IPS-18c (cell line): ENCODE data around the gene SSPN.

Experiments used
- H3K4me3 ChIP-seq: 2 replicates; pipeline ENCODE4 v1.7.0; 2013; ENCODE audit warnings: low read depth, mild to moderate bottlenecking, low read length, moderate library complexity; ENCODE audit not compliant: insufficient read depth
- H3K9me3 ChIP-seq: one replicate; pipeline ENCODE4 v1.6.1; 2013; ENCODE audit warnings: mild to moderate bottlenecking, low read length, moderate library complexity; ENCODE audit not compliant: control insufficient read depth, insufficient read depth

SSPN gene

DNA sequence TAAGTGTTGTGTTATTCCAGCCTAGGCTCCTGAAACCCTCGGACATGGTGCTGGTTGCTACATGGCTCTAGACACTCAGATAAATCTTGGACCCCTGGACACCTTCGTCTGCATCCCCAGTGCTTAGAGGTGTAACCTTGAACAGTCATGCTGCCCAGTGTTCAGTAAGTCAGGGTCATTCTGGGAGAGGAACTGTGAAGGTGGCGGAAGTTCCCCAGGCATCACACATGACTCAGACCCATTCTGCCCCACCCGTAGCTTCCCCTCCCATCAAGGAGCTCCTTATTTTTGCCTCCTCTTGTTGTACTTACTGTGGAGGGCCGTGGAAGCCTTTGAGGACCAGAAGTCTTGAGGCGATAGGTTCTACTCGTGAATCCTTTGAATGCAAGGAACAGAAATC, 18.1 kb upstream of the SSPN start:
- no peak overlapping the region for H3K4me3 ChIP-seq
- H3K9me3 ChIP-seq = no peaks in the 10 kb centered on the region

DNA sequence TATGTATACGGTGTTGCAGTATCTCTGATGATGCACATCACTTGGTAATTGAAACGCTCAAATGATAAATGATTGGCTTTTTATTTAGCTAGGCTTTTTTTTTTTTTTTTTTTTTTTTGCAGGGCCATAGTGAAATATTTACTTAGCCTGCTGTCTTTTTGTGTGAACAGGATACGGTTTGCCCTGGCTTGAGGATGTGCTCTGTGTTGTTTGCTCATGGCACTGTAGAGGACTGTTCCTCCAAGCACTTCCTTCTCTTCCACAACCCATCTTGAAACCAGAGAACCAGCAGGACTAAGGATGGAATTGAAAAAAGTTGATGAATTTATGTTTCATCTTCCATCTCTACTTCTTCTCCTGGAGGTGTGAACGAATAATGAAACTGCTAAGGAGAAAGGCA, 15.5 kb upstream of the SSPN start:
- no peak overlapping the region for H3K4me3 ChIP-seq

DNA sequence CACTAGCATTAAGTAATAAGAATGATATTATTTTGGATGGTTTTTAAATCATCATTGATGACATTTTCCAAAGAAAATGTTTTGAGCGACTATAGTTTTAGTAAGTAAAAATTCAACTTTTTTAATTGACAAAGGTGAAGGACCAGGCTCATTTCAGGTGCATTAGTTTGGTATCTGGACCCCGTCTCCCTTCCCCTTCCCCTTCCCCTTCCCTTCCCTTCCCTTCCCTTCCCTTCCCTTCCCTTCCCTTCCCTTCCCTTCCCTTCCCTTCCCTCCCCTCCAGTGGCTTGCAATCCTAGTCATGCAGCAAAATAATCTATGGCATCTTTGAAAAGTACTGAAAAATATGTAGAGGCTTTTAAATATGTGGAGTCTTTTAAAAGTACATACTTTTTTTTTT, 13.0 kb upstream of the SSPN start:
- H3K4me3 ChIP-seq = no peak overlapping the region
- no peaks in the 10 kb centered on the region for H3K9me3 ChIP-seq

More for the DNA sequence above, 15.5 kb upstream of the SSPN start:
- H3K9me3 ChIP-seq = no peaks in the 10 kb centered on the region

DNA sequence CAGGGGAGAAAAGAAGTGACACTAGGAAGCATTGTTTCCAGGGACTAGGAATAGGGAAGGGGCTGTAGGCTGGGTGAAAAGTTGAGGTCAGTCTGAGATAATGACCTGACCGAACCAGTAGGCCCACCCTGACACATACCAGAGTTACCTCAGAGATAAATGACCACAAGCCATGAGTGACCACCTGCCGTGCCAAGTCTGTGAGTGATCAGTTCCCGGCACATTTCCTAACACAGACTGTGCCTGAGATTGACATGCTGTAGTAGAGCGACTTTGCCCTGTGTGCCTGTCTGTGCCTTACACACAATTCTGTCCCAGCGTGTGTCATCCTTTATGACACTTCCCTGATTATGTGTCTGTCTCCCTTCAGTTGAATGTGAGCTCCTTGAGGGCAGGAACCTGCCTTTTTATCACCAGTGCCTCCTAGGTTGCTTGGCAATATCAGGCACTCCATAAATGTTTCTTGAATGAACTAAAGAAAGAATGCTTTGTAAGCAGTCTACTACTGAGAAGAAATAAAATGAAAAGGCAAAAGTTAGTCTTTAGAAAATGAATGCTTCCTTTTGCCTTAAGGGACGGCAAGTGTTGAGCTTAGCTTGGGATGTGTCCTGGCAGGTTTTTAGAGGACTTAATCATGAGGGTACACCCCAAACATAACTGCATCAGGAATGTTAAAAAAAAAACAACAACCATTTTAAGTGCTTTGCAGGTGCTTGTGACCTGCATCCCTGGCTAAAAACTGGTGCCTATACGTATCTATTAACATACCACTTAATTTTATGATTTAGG, 9.6 kb upstream of the SSPN start:
- H3K4me3 ChIP-seq = no peak overlapping the region

DNA sequence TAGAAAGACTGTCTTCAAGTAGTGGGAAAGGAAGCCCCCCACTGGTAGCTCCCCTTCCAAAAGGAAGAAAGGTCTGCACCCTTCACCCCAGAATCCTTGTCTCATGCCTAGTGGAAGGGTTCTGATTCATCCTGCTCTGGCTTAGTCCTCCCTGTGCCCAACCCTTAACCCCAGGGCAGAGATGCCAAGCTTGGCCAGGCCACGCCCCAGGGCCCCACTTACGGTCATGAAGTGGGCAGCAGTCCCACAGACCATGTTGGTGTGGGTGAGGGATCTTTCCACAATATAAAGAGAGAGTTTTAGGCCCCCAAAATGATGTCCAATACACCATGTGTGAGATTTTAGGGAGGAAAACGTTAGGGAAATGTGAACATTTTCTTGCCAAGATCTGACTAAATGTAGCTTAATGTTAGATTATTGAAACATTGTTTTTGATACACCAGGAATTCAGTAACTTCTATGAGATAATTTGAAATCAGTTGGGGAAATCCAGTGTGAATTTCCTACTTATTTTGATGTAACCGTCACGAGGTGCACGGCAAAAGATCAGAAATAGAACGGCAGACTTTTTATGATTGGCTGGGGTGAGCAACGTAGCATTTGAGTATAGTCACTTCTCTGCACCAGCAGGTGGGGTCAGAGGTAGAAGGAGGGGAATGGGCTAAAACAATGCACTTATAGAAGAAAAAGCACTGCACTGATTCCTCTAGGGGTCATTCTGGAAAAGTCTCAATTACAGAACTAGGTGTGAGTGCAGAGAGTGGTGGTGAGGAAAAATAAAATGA, 8.2 kb upstream of the SSPN start:
- H3K4me3 ChIP-seq = no peak overlapping the region
- H3K9me3 ChIP-seq = no peaks in the 10 kb centered on the region

More for the DNA sequence above, 9.6 kb upstream of the SSPN start:
- H3K9me3 ChIP-seq = no peaks in the 10 kb centered on the region

DNA sequence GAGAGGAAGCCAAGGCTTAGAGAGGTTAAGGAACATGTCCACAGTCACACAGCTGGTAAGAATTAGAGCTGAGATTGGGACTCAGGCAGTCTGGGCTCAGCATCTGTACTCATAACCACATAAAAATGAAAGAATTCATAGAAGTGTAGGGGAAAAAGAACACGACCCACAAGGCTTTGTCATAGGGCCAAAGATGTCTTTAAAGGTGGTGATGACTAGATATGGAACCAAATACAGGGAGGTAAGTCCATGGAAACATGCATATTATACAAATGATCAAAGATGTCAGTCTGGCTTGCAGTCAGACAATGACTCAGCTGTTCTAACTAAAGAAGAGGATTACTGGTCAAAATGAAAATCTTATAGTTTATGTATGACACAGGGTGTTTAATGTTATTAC, 7.2 kb upstream of the SSPN start:
- Histone ChIP-seq H3K9me3 (no peaks in the 10 kb centered on the region), H3K4me3 (no peak overlapping the region)

DNA sequence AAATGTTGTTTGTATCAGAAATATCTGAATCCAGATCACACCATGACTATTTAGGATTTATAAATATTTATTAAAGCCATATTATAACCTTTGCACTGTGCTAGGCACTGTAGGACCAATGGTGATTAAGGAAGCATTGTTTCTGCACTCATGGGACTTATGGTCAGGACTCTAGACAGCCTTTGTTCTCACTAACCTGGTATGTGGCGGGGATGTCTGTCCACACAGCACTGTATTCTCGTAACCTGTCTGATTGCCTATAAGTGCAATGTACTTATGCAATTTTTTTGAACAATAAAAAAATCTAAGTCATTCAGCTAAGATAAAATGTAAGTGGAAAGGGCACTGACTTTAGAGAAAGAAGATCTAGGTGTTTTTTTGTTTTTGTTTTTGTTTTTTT, 6.7 kb upstream of the SSPN start:
- H3K9me3 ChIP-seq = no peaks in the 10 kb centered on the region

DNA sequence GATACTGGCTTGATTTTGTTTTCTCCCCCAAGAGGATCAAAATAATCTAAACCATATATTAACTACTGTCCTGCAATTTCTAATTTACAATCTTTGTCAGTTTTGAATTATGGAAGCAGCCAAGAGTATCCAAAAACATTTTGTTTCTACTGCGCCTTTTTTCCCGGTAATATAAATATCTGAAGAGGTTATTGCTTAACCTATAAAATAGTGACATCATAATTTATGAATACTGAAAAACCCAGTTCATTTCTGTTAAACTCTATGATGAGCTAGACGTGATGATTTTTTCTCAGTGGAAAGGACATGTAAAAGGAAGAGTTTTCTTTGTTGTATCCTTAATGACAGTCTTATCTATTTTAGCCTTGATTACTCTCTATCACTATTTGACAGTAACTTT, 3.2 kb upstream of the SSPN start:
- Histone ChIP-seq H3K9me3 (no peaks in the 10 kb centered on the region), H3K4me3 (no peak overlapping the region)

More for the DNA sequence above, 6.7 kb upstream of the SSPN start:
- H3K4me3 ChIP-seq = no peak overlapping the region

DNA sequence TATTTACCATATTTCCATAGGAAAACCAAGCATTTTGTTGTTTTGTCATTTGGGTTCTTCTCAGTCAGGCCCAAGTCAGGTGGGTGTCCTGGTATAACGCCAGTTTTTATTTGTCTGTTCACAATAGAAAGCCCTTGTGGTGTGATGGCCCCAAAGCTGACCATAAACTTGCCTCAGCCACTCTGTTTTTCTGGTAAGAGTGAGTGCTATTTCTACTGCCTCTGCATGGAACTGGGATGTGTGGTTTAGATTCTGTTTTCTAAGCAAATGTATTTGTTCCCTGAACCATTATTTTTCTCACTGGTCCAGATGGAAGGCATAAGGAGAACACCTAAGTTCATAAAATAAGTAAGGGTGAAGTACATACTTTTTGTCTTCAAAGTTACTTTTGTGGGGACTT, 1.8 kb upstream of the SSPN start:
- no peak overlapping the region for H3K4me3 ChIP-seq
- no peaks in the 10 kb centered on the region for H3K9me3 ChIP-seq

DNA sequence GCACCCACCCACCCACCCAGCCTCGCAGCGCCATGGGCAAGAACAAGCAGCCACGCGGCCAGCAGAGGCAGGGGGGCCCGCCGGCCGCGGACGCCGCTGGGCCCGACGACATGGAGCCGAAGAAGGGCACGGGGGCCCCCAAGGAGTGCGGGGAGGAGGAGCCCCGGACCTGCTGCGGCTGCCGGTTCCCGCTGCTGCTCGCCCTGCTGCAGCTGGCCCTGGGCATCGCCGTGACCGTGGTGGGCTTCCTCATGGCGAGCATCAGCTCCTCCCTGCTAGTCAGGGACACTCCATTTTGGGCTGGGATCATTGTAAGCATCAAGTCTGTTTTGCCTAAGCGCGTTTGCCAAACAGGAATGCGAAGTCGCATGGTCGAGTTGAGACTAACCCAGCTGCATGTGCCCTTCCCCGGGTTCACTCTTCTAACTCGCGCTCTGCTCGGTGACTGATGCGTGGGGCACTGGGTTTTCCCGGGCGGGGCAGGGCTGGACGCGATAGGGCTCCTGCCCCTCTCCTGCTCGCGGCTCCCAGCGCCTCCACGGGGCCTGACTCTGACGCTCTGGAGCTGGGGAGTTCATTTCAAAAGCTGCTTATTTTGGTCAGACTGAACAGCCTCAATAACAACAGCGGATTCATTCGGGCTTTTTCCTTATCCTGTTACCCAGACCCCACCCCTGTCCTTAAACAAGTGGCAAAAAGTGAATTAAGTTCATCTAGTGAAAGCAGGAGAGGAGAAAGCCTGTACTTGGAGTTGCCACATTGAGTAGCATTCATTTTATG, 458 bp downstream of the SSPN start:
- Histone ChIP-seq H3K4me3 (peak overlapping the region; percentile 38), H3K9me3 (no peaks in the 10 kb centered on the region)

DNA sequence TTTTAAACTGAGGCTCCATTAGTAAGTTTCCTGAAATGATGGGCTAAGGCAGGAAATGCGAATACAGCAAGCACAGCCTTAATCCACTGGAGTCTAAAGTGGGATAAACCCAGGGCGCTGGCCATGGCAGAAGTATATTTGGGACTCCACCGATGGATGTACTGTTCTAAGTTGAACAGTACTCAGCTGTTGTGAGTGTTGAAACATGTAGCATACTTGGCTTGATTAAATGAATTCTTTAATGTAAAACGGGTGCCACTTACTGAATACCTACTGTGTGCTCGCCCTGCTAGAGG, 996 bp downstream of the SSPN start:
- H3K4me3 ChIP-seq = no peak overlapping the region
- no peaks in the 10 kb centered on the region for H3K9me3 ChIP-seq

DNA sequence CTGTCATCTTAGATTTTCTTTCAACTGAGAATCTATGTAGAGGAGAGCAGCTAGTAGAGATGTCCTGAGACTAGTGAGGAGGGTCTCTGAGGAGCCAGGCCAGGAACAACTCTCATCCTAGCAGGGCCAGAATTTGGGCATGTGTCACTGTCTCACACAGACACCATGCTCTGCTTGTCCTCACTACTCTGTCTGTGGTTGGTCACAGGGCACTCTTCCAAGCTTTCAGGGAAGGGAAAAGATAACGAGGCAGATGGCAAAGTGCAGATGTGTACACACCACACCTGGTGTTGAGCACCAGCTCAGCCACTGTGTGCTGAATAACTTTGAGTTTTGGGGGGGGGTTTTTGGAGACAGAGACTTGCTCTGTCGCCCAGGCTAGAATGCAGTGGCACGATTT, 2.5 kb downstream of the SSPN start:
- no peaks in the 10 kb centered on the region for H3K9me3 ChIP-seq
- no peak overlapping the region for H3K4me3 ChIP-seq

DNA sequence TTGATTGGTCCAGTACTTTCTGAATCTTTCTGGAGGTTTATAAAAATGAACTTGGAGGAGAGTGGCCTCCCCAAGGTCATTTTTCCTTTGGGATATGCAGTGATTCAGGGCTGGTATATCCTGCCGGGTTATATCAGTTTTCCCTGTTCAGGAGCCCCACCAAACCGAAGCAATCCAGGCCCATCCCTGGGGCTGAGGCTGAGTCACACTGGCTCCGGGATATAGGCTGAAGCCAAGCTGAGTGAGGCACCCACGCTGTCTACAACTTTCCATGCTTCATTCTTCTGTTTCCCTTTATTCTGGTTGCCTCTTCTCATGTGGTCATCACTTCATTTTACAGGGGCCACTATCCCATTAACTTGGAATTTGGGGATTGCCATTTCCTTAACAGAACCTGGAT, 3.4 kb downstream of the SSPN start:
- Histone ChIP-seq H3K9me3 (no peaks in the 10 kb centered on the region), H3K4me3 (no peak overlapping the region)

DNA sequence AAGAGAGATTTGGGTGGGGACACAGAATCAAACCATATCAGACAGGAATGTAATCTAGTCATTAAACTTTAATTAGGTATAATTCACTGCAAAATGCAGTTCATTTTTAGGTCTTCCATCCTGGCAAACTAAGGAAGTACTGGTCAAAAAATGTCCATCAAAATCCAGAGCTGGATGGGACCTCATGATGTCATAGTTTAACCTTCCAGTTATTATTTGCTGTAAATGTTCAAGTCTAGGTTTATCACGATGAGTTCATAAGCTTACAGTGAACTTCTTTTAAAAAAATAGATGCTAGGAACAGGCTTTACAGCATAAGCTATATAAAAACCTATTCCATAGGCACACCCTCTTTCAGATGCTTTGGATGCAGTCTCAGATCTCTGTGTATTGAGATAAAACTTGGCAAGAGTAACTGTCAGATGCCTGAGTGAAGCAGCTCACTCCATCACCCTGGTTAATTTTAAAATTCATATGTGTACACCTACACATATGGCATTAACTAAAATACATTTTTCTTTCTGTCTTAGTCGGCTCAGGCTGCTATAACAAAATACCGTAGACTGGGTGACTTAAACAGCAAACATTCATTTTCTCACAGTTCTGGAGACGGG, 7.9 kb downstream of the SSPN start:
- no peak overlapping the region for H3K4me3 ChIP-seq
- H3K9me3 ChIP-seq = no peaks in the 10 kb centered on the region

DNA sequence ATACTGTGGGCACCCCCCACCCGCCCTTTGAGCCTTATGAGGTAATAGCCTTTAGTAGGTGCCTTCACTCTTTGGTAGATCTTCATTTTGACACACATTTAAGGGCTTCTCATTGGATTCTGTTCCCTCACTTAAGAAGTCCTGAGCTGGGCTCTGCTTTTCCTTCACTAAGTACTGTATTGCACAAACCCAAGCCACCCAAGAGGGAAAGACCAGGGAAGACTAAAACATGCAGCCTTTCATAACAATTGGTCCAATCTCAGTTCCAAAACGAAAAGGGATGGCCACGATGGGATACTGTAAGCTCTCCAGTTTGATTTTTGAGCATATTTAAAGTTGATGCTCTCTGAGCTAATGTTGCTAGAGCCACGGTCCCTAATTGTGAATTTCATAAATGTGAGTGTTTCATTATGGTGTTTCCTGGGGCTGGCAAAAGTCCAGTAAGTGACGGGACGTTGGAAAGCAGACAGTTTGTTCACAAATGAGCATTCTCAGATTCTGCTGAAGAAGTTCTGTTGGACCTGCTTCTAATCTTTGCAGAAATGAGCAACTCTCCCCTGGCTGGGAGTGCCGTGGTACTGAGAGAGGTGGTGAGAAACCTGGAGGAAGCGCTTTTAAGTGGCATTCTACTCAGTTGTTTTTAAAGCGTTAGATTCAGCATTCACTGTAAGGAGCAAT, 9.4 kb downstream of the SSPN start:
- Histone ChIP-seq H3K9me3 (no peaks in the 10 kb centered on the region), H3K4me3 (no peak overlapping the region)

DNA sequence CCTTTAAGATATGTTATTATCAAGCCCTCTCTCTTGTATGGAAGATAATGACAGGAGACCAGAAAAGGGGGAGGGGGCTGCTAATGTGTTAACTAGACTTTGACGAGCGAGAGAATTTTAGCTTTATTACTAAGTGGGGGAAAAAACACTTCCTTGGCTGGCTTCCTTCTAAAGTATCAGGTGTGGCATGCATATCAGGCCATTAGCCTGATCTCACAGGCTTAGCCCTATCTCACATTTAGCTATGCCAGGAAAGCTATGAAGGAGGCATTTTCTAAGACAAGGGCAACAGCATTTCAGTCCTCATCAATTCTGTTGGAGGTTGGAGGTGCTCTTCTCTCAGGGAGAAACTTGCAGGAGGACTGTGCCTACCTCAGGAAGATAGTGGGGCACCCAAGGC, 9.9 kb downstream of the SSPN start:
- no peak overlapping the region for H3K4me3 ChIP-seq
- H3K9me3 ChIP-seq = no peaks in the 10 kb centered on the region

DNA sequence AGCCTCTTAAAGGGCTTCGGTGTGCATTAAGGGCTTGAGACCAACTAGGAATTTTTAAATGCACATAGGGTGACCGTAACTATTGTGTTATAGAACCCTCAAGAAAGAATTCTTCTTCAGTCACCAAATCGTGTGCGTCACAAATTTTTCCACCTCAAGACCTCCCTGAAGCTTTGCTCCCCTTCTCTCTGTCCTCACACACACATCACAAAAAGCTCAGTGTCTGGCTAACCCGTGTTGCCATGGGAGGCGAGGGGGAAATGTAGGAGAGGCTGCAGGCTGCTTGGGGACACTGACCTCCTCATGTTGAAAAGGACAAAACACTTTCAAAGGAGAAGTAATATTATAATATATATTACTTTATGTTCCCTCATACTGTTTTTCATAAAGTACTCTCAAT, 10.6 kb downstream of the SSPN start:
- Histone ChIP-seq H3K4me3 (no peak overlapping the region), H3K9me3 (no peaks in the 10 kb centered on the region)
